Measurements from ENCODE around the gene RPP30. TPM values are rescaled to one million over a fixed set of nuclear protein-coding genes. Genes with fewer than 3 reads are reported as not detected.

RPP30 gene
- total RNA-seq, 1 donor from 2014 or later: 85.5 TPM

- H3K79me2 ChIP-seq (ENCODE audit: low read depth): no peaks in the 10 kb centered on the region
- Mint-ChIP-seq H3K27me3 (ENCODE audit: insufficient read depth, low read depth) (no peaks in the 10 kb centered on the region), H3K27ac (no peak overlapping the region), H3K36me3 (no peaks in the 10 kb centered on the region), H3K4me1 (peaks cover 5% of the 10 kb centered on the region), H3K4me3 (no peak overlapping the region), H3K9me3 (no peaks in the 10 kb centered on the region)
- no peaks in the 10 kb centered on the region for H3K9me3 ChIP-seq (ENCODE audit: low read depth)
- H3K4me2 ChIP-seq: no peak overlapping the region
- no peaks in the 10 kb centered on the region for H3F3A ChIP-seq (ENCODE audit: low read depth)
- no peak overlapping the region for H2AFZ ChIP-seq (replicated peaks)
- H3K36me3 ChIP-seq: no peaks in the 10 kb centered on the region
- no peak overlapping the region for H3K9ac ChIP-seq
- H4K20me1 ChIP-seq (ENCODE audit: low read depth): no peaks in the 10 kb centered on the region
- H3K27me3 ChIP-seq: no peaks in the 10 kb centered on the region
- no peak for DNase-seq (ENCODE audit: low spot score)
- TF ChIP-seq CTCF (IDR thresholded peaks at IDR 0.05) (no peak), EZH2 (IDR thresholded peaks at IDR 0.05) (no peak), EZH2phosphoT487 (IDR thresholded peaks at IDR 0.05) (no peak)
- H3K4me3 ChIP-seq: no peak overlapping the region
- no peak overlapping the region for H3K27ac ChIP-seq
- H3K4me1 ChIP-seq: peaks cover 5% of the 10 kb centered on the region
These were observed 43.4 kb downstream of the RPP30 start for GRCh38 chr10:90914992-90915765.

DNA sequence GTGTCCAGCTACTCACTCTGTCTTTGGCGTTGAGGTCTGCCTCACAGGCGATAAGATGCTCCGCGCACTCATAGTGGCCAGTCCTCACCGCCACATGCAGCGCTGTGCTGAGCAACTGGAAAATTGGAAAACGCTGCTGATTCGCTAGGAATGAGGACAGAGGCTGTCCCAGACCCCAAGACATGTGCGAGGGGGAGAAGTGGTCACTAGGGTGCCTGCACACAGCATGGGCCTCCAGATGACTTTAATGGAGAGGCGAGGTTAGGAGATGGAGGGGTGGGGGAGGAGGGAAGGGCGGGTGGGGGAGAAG, 43.9 kb downstream of the RPP30 start:
- no peaks in the 10 kb centered on the region for H3F3A ChIP-seq (ENCODE audit: low read depth)
- H3K9me3 Mint-ChIP-seq: no peaks in the 10 kb centered on the region
- no peaks in the 10 kb centered on the region for H3K36me3 ChIP-seq
- peaks cover 8% of the 10 kb centered on the region for H3K4me1 ChIP-seq
- H4K20me1 ChIP-seq (ENCODE audit: low read depth): no peaks in the 10 kb centered on the region
- peaks cover 9% of the 10 kb centered on the region for H3K4me1 Mint-ChIP-seq
- no peak overlapping the region for H3K4me3 Mint-ChIP-seq
- no peak overlapping the region for H3K27ac ChIP-seq
- no peaks in the 10 kb centered on the region for H3K79me2 ChIP-seq (ENCODE audit: low read depth)
- H3K27me3 ChIP-seq: no peaks in the 10 kb centered on the region
- no peaks in the 10 kb centered on the region for H3K27me3 Mint-ChIP-seq (ENCODE audit: insufficient read depth, low read depth)
- DNase-seq (ENCODE audit: low spot score): no peak
- no peak overlapping the region for H3K4me2 ChIP-seq
- no peaks in the 10 kb centered on the region for H3K9me3 ChIP-seq (ENCODE audit: low read depth)
- no peak overlapping the region for H2AFZ ChIP-seq (replicated peaks)
- no peak overlapping the region for H3K27ac Mint-ChIP-seq
- no peaks in the 10 kb centered on the region for H3K36me3 Mint-ChIP-seq
- H3K4me3 ChIP-seq: no peak overlapping the region
- no peak overlapping the region for H3K9ac ChIP-seq
- no peak for TF ChIP-seq EZH2phosphoT487 (IDR thresholded peaks at IDR 0.05)
- no peak for TF ChIP-seq EZH2 (IDR thresholded peaks at IDR 0.05)
- TF ChIP-seq CTCF (IDR thresholded peaks at IDR 0.05): no peak

DNA sequence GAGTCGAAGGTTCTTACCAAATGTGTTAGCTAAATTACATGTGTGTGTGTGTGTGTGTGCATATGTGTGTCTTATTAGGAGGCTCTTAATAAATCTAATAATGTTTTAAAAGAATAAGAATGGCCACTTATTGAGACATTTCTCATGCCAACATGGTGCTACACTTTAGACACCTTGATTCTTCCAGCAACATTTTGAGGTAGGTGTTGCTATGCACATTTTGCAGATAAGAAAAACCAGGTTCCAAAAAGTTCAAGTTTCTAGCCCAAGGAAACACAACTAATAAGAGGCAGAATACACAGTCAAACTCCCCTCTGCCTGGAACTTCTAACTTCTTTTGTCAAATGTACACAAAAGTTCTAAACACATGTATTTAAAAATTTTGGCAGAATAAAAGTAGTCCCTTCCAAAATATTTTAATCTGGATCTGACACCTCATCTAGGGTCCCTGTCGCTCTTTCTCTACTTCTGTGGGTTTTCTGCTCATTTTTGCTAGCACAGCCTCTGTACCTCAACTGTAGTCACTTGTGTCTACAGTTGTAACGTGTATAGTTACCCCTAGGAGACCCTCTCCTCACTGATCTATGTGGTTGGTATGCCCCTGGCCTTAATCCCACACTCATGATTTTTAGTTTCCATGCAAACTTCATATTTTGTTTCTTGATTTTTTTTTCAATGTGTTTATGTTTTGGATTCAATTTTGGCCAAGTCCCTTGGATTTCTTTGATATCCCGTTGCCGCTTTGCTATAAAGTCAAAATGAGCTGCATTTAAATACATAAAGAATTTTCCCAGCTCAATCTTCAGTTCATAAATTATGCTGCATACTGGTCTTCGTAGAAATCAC, 44.8 kb downstream of the RPP30 start:
- H3K36me3 ChIP-seq: no peaks in the 10 kb centered on the region
- TF ChIP-seq EZH2phosphoT487 (IDR thresholded peaks at IDR 0.05): no peak
- no peak for TF ChIP-seq CTCF (IDR thresholded peaks at IDR 0.05)
- no peak for TF ChIP-seq EZH2 (IDR thresholded peaks at IDR 0.05)
- Mint-ChIP-seq H3K27me3 (ENCODE audit: insufficient read depth, low read depth) (no peaks in the 10 kb centered on the region), H3K36me3 (no peaks in the 10 kb centered on the region), H3K9me3 (no peaks in the 10 kb centered on the region), H3K4me1 (peaks cover 14% of the 10 kb centered on the region), H3K4me3 (no peak overlapping the region), H3K27ac (no peak overlapping the region)
- no peaks in the 10 kb centered on the region for H3K27me3 ChIP-seq
- no peak overlapping the region for H3K9ac ChIP-seq
- peaks cover 15% of the 10 kb centered on the region for H3K4me1 ChIP-seq
- no peak overlapping the region for H2AFZ ChIP-seq (replicated peaks)
- DNase-seq (ENCODE audit: low spot score): no peak
- H3K27ac ChIP-seq: no peak overlapping the region
- no peak overlapping the region for H3K4me3 ChIP-seq
- no peaks in the 10 kb centered on the region for H3K9me3 ChIP-seq (ENCODE audit: low read depth)
- no peak overlapping the region for H3K4me2 ChIP-seq
- H3F3A ChIP-seq (ENCODE audit: low read depth): no peaks in the 10 kb centered on the region
- H3K79me2 ChIP-seq (ENCODE audit: low read depth): no peaks in the 10 kb centered on the region
- H4K20me1 ChIP-seq (ENCODE audit: low read depth): no peaks in the 10 kb centered on the region
